ACC112 (cell line): ENCODE measurements around the gene KLHL5.
"Not testable (repeated sequence)": the region's sequence is repeated elsewhere in the genome, so short reads cannot be mapped to it uniquely, and the experiment has no call there.

Experiments used
- H2AFZ ChIP-seq: fragments of 200-600 bp; sonication (generic); one replicate; pipeline ENCODE4 v1.6.0; 2017; ENCODE audit warnings: antibody characterized with exemption, low read length; ENCODE audit not compliant: unreplicated experiment
- H3K27ac ChIP-seq: fragments of 200-600 bp; sonication (generic); 2 replicates; pipeline ENCODE4 v1.5.1; 2014; ENCODE audit warnings: low read depth, mild to moderate bottlenecking, antibody characterized with exemption, low read length, moderate library complexity
- H3K27me3 ChIP-seq: fragments of 200-600 bp; sonication (generic); 2 replicates; pipeline ENCODE4 v1.6.1; 2014; ENCODE audit warnings: mild to moderate bottlenecking, antibody characterized with exemption, low read length, moderate library complexity, mixed read lengths; ENCODE audit not compliant: insufficient read depth
- H3K36me3 ChIP-seq: fragments of 200-600 bp; sonication (generic); 2 replicates; pipeline ENCODE4 v1.6.1; 2016; ENCODE audit warnings: mild to moderate bottlenecking, antibody characterized with exemption, low read length, moderate library complexity, mixed read lengths; ENCODE audit not compliant: insufficient read depth
- H3K4me1 ChIP-seq: fragments of 200-600 bp; sonication (generic); one replicate; pipeline ENCODE4 v1.6.1; 2016; ENCODE audit warnings: low read length, mixed read lengths; ENCODE audit not compliant: insufficient read depth, unreplicated experiment, control insufficient read depth
- H3K4me3 ChIP-seq: fragments of 200-600 bp; sonication (generic); 2 replicates; pipeline ENCODE4 v1.5.1; 2014; ENCODE audit warnings: mild to moderate bottlenecking, low read depth, low read length
- H3K79me2 ChIP-seq: fragments of 200-600 bp; sonication (generic); one replicate; pipeline ENCODE4 v1.6.0; 2016; ENCODE audit warnings: low read length; ENCODE audit not compliant: control insufficient read depth, unreplicated experiment, insufficient read depth

KLHL5 gene

GRCh38 chr4:39126256-39127095, 64.4 kb downstream of the KLHL5 start:
- Histone ChIP-seq H3K27me3 (no peaks in the 10 kb centered on the region), H3K36me3 (peaks cover 7% of the 10 kb centered on the region; the same call in 1 of the 2 replicates), H2AFZ (no peak overlapping the region), H3K4me1 (no peaks in the 10 kb centered on the region), H3K79me2 (no peaks in the 10 kb centered on the region), H3K27ac (no peak overlapping the region), H3K4me3 (no peak overlapping the region)

GRCh38 chr4:39133623-39134022, 71.6 kb downstream of the KLHL5 start:
- H3K36me3 ChIP-seq = no peaks in the 10 kb centered on the region
- H3K79me2 ChIP-seq = no peaks in the 10 kb centered on the region
- no peak overlapping the region for H3K27ac ChIP-seq
- H3K4me3 ChIP-seq = no peak overlapping the region
- no peak overlapping the region for H2AFZ ChIP-seq
- no peaks in the 10 kb centered on the region for H3K27me3 ChIP-seq
- no peaks in the 10 kb centered on the region for H3K4me1 ChIP-seq

DNA sequence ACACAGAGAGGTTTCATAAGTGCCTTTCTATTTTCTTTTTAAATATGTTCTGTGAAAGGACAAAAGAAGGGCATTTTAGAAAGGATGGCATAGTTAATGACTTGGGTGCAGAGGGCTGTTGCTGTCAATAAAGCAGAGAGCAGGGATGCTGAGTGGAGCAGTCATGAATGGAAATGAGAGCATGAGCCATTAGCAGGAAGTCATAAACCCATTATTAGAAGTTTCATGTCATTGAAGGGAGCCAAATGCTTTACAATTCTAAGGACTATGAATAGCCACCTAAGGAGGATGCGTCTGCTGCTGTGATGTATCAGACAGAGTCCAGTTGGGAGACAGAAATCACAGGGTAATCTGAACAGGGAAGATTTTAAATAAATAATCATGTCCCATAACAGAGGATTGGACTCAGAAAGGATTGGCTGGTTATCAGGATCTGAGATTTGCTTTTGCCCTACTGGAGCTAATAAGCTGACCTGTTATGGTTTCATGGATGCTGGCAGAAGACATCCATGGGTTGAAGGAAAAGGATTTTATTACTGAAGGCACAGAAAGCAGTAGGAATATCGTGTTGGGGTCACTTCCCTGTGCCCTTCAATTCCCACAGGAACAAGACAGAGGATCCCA, 72.8 kb downstream of the KLHL5 start:
- Histone ChIP-seq H3K79me2 (no peaks in the 10 kb centered on the region), H3K4me1 (no peaks in the 10 kb centered on the region), H3K27me3 (no peaks in the 10 kb centered on the region), H2AFZ (peak overlapping the region; percentile 88), H3K4me3 (no peak overlapping the region), H3K27ac (no peak overlapping the region), H3K36me3 (no peaks in the 10 kb centered on the region)

- H3K79me2 ChIP-seq, H3K27me3 ChIP-seq, H3K36me3 ChIP-seq, H2AFZ ChIP-seq, H3K4me3 ChIP-seq, H3K27ac ChIP-seq, H3K4me1 ChIP-seq: not testable (repeated sequence)
These were observed 76.2 kb downstream of the KLHL5 start for GRCh38 chr4:39138227-39138626.

DNA sequence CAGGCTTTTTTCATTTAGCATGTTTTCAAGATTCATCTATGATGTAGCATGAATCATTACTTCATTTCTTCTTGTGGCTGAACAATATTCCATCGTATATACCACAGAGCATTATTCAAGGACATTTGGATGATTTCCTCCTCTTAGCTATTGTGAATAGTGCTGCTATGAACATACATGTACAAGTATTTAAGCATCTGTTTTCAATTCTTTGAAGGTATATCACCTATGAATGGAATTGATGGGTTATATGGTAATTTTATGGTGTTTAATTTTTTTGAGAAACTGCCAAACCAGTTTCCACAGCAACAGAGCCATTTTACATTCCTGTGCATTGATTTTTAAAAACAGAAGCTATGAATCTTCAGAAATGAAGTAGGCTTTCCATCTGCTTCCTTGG, 84.2 kb downstream of the KLHL5 start:
- Histone ChIP-seq H3K4me3 (no peak overlapping the region), H3K79me2 (no peaks in the 10 kb centered on the region), H3K4me1 (no peaks in the 10 kb centered on the region), H2AFZ (no peak overlapping the region), H3K36me3 (no peaks in the 10 kb centered on the region), H3K27ac (no peak overlapping the region), H3K27me3 (no peaks in the 10 kb centered on the region)

- Histone ChIP-seq H3K4me1 (no peaks in the 10 kb centered on the region), H3K79me2 (no peaks in the 10 kb centered on the region), H2AFZ (no peak overlapping the region), H3K4me3 (no peak overlapping the region), H3K27ac (no peak overlapping the region), H3K27me3 (no peaks in the 10 kb centered on the region), H3K36me3 (no peaks in the 10 kb centered on the region)
These were observed 92.0 kb downstream of the KLHL5 start for GRCh38 chr4:39154009-39154408.

DNA sequence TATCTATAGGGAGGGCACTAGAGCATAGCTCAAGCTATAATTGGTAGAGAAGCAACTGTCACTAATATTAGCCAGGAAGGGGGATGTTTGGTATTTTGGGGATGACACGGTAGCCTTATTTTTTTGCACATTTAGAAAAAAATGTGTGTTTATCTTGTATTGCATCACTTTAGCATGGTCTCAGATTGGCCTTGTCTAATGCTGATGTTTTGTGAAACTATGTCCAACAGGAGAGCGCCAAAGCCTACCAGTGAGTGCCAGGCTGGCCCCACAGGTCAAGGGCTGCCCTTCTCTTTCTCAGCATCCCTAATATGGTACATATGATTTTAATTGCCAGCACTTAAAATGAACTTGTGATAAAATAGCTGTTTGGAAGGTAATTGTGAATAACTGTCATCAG, 95.5 kb downstream of the KLHL5 start:
- no peaks in the 10 kb centered on the region for H3K79me2 ChIP-seq
- no peaks in the 10 kb centered on the region for H3K36me3 ChIP-seq
- H3K4me3 ChIP-seq = no peak overlapping the region
- H3K4me1 ChIP-seq = no peaks in the 10 kb centered on the region
- no peaks in the 10 kb centered on the region for H3K27me3 ChIP-seq
- H2AFZ ChIP-seq = no peak overlapping the region
- no peak overlapping the region for H3K27ac ChIP-seq

DNA sequence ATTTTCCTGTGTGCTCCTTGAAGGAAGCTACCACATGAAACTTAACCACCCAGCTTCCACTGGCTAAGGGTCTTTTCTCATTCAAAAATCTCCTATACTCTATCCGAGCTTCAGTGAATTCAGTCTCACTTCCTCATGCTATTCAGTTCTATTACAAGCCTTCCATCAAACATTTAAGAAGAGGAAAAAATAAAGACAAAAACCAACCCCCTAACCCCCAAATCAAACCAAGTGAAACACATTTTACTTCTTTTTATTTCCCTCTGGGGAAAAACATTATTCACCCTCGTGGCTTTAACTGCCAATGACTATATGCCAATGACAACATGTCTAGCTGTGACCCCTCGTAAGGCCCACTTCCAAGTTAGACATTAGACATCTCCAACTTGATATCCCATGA, 104.1 kb downstream of the KLHL5 start:
- Histone ChIP-seq H3K4me1 (no peaks in the 10 kb centered on the region), H3K36me3 (no peaks in the 10 kb centered on the region), H3K27me3 (no peaks in the 10 kb centered on the region), H3K27ac (no peak overlapping the region), H2AFZ (no peak overlapping the region), H3K4me3 (no peak overlapping the region), H3K79me2 (no peaks in the 10 kb centered on the region)

DNA sequence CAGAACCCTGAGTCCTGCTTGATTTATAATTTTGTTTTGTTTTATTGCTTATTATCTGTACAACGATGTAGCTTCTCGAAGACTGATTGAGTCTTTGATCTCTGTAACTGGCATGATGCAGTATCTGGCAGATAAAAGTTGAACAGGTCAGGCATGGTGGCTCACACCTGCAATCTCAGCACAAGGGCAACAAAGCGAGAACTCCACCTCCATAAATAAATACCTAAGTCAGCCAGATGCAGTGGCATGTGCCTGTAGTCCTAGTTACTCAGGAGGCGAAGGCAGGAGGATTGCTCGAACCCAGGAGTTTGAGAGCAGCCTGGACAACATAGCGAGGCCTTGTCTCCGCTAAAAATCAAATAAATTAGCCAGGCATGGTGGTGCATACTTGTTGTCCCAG, 104.6 kb downstream of the KLHL5 start:
- H3K27me3 ChIP-seq = no peaks in the 10 kb centered on the region
- H3K36me3 ChIP-seq = no peaks in the 10 kb centered on the region
- no peak overlapping the region for H3K27ac ChIP-seq
- no peak overlapping the region for H3K4me3 ChIP-seq
- H2AFZ ChIP-seq = no peak overlapping the region
- H3K4me1 ChIP-seq = no peaks in the 10 kb centered on the region
- H3K79me2 ChIP-seq = no peaks in the 10 kb centered on the region

- no peaks in the 10 kb centered on the region for H3K4me1 ChIP-seq
- H3K27me3 ChIP-seq = no peaks in the 10 kb centered on the region
- no peak overlapping the region for H3K27ac ChIP-seq
- no peaks in the 10 kb centered on the region for H3K79me2 ChIP-seq
- H2AFZ ChIP-seq = no peak overlapping the region
- no peak overlapping the region for H3K4me3 ChIP-seq
- H3K36me3 ChIP-seq = no peaks in the 10 kb centered on the region
These were observed 107.4 kb downstream of the KLHL5 start for GRCh38 chr4:39169426-39169825.

GRCh38 chr4:39170301-39170700, 108.3 kb downstream of the KLHL5 start:
- H3K79me2 ChIP-seq = no peaks in the 10 kb centered on the region
- no peak overlapping the region for H3K27ac ChIP-seq
- H3K4me1 ChIP-seq = no peaks in the 10 kb centered on the region
- H3K27me3 ChIP-seq = no peaks in the 10 kb centered on the region
- no peak overlapping the region for H3K4me3 ChIP-seq
- no peaks in the 10 kb centered on the region for H3K36me3 ChIP-seq
- no peak overlapping the region for H2AFZ ChIP-seq
